NT2/D1 (cell line): ENCODE measurements around the gene SHB.

Source experiments
- SUZ12 ChIP-seq: IDR thresholded peaks from 2 replicates; pipeline ENCODE4 v1.6.1; 2011; ENCODE audit not compliant: insufficient read length, insufficient read depth; ENCODE audit errors: extremely low read depth
- ZNF274 ChIP-seq: IDR thresholded peaks from 2 replicates; pipeline ENCODE4 v1.6.1; 2011; ENCODE audit warnings: mild to moderate bottlenecking, low read depth, low read length

- no peak for TF ChIP-seq SUZ12
- no peak for TF ChIP-seq ZNF274
Observed at GRCh38 chr9:37957664-37957953, 111.4 kb downstream of the SHB start.
